GM12878 (cell line): ENCODE data around the gene SLC47A2. TPM values are rescaled to one million over a fixed set of nuclear protein-coding genes. Genes with fewer than 3 reads are reported as not detected.

ENCODE experiments used
- ATAC-seq: fragments of 200-7000 bp; cut with Tn5 transposase; 3 replicates; pipeline ENCODE4 v1.9.1; 2020; ENCODE audit warnings: mild to moderate bottlenecking, moderate library complexity
- BruUV-seq: library from RNA; stranded (reverse); fragments of 400-500 nt; replicated peaks from 2 replicates; lab custom pipeline; 2021; lab: Mats Ljungman, UMichigan
- CTCF ChIA-PET: fragments of 300-600 bp; sonication (Branson Sonifier 250); formaldehyde crosslinking; extraction: SDS; loops from one replicate; lab custom pipeline; 2021; ENCODE audit warnings: inconsistent platforms; lab: Yijun Ruan, JAX
- POLR2A ChIA-PET: fragments of 350-600 bp; formaldehyde crosslinking; extraction: SDS; loops from one replicate; lab custom pipeline; 2021; ENCODE audit warnings: inconsistent platforms; lab: Charles Lee
- RAD21 ChIA-PET: fragments of 300-600 bp; sonication (Branson Sonifier 250); formaldehyde crosslinking; loops from one replicate; lab custom pipeline; 2023; ENCODE audit warnings: antibody characterized with exemption; ENCODE audit not compliant: unreplicated experiment; lab: Charles Lee
- SMC1A ChIA-PET: fragments of 300-600 bp; sonication (Branson Sonifier 250); formaldehyde crosslinking; loops from one replicate; lab custom pipeline; 2023; ENCODE audit not compliant: unreplicated experiment, uncharacterized antibody; lab: Charles Lee
- DNase-seq: peaks from one replicate; pipeline ENCODE4 v3.0.0-alpha.2; 2011; ENCODE audit warnings: low read depth, low spot score
- FAIRE-seq: peaks from 3 replicates; lab custom pipeline; 2011; peaks lifted over from hg19 to GRCh38; lab: Jason Lieb, UNC
- H2AFZ ChIP-seq: 2 replicates; pipeline ENCODE4 v1.6.0; 2011; ENCODE audit warnings: low read depth, low read length, control low read depth; ENCODE audit not compliant: control insufficient read depth
- H3K27ac ChIP-seq: 2 replicates; pipeline ENCODE4 v1.5.1; 2011; ENCODE audit warnings: control low read depth; ENCODE audit not compliant: control insufficient read depth, insufficient read depth
- H3K27me3 ChIP-seq, 2 experiments: replicated peaks in 1 of 2; 2 replicates each; pipeline versions ENCODE4 v1.6.0 to v1.6.1; 2011; ENCODE audit warnings: low read length in 1 of 2; ENCODE audit not compliant: control insufficient read depth in 2 of 2, insufficient read depth in 2 of 2
- H3K36me3 ChIP-seq, 2 experiments: 2 replicates each; pipeline ENCODE4 v1.5.1; 2011; ENCODE audit warnings: low read length in 1 of 2; ENCODE audit not compliant: control insufficient read depth in 2 of 2, insufficient read depth in 2 of 2
- H3K4me1 ChIP-seq: 2 replicates; pipeline ENCODE4 v1.6.1; 2011; ENCODE audit warnings: mild to moderate bottlenecking, low read length, moderate library complexity, mixed read lengths; ENCODE audit not compliant: control insufficient read depth, insufficient read depth
- H3K4me2 ChIP-seq: 2 replicates; pipeline ENCODE4 v1.6.0; 2011; ENCODE audit warnings: control low read depth; ENCODE audit not compliant: control insufficient read depth, insufficient read depth
- H3K4me3 ChIP-seq: fragments of 200-600 bp; sonication (generic); 2 replicates; pipeline ENCODE4 v1.5.1; 2016
- H3K79me2 ChIP-seq: 2 replicates; pipeline ENCODE4 v1.6.0; 2011; ENCODE audit warnings: low read length; ENCODE audit not compliant: control insufficient read depth, insufficient read depth
- H3K9ac ChIP-seq: 2 replicates; pipeline ENCODE4 v1.8.0; 2011; ENCODE audit warnings: low read length, control low read depth, mixed read lengths; ENCODE audit not compliant: control insufficient read depth, insufficient read depth
- H3K9me3 ChIP-seq: replicated peaks from 3 replicates; pipeline ENCODE4 v1.5.1; 2011; ENCODE audit warnings: mild to moderate bottlenecking, low read length; ENCODE audit not compliant: control insufficient read depth, insufficient read depth
- H4K20me1 ChIP-seq: 2 replicates; pipeline ENCODE4 v1.6.0; 2011; ENCODE audit not compliant: control insufficient read depth, insufficient read depth
- GATAD2B ChIP-seq: fragments of 450-650 bp; conservative IDR thresholded peaks from 2 replicates; pipeline ENCODE4 v1.6.1; 2017; ENCODE audit warnings: low read depth, mild to moderate bottlenecking, moderate library complexity
- POU2F2 ChIP-seq: IDR thresholded peaks from 3 replicates; pipeline ENCODE4 v1.6.1; 2011; ENCODE audit warnings: low read depth, mild to moderate bottlenecking, low read length, borderline replicate concordance
- RAD21 ChIP-seq: IDR thresholded peaks from 2 replicates; pipeline ENCODE4 v1.6.1; 2011; ENCODE audit warnings: mild to moderate bottlenecking, low read depth, low read length, moderate library complexity; ENCODE audit not compliant: insufficient read depth
- TCF12 ChIP-seq: IDR thresholded peaks from 2 replicates; pipeline ENCODE4 v1.6.1; 2011; ENCODE audit warnings: low read depth, mild to moderate bottlenecking, low read length
- ZBTB11 ChIP-seq: fragments of 450-650 bp; formaldehyde crosslinking; IDR thresholded peaks from 2 replicates; pipeline ENCODE4 v1.5.0; 2022; ENCODE audit warnings: mild to moderate bottlenecking, missing genetic modification characterization
- WGBS: methylation state at CpG from one replicate; pipeline ENCODE4 v1.1.6; 2016; ENCODE audit warnings: low lambda C conversion rate; ENCODE audit not compliant: insufficient replicate concordance, insufficient coverage; ENCODE audit errors: missing lambda C conversion rate; 5-methylcytosine and 5-hydroxymethylcytosine counted together
- in situ Hi-C: fragments of 300-500 bp; cut with MboI; formaldehyde crosslinking; loops from 9 replicates; pipeline ENCODE4 v1.14.3; 2018; ENCODE audit warnings: mixed read lengths
- intact Hi-C: fragments of 100-400 bp; cut with micrococcal nuclease; formaldehyde crosslinking; loops from one replicate; pipeline ENCODE4 v1.14.2; 2022; ENCODE audit not compliant: unreplicated experiment
- polyA plus RNA-seq, 11 experiments: library from polyadenylated mRNA; depleted of rRNA in 4 of 11; unstranded in 6 of 11; stranded (reverse) in 5 of 11; fragments of >200 nt; fragmentation: Nextera tagmentation in 4 of 11; fragmentation: Illumina TruSeq in 1 of 11; extraction: Ambion mirVana in 4 of 11; extraction: Trizol in 1 of 11; gene quantifications; 1 replicate in 1 of 11; 2 replicates in 10 of 11; pipeline versions ENCODE4 v1.2.1 to v1.2.3, GENCODE V29; 2011 to 2016; ENCODE audit warnings: inconsistent platforms in 2 of 11, missing spikeins in 2 of 11, low read depth in 1 of 11
- total RNA-seq, 4 experiments: library from RNA; depleted of rRNA in 3 of 4; stranded (reverse); fragments of >200 nt in 3 of 4; fragmentation: Illumina TruSeq in 1 of 4; extraction: Trizol in 1 of 4; gene quantifications; 2 replicates each; pipeline versions ENCODE4 v1.2.1 to v1.2.3, GENCODE V29; 2013 to 2021
- TF ChIP-seq, protein P1 (sequence below): fragments of 450-650 bp; IDR thresholded peaks from 2 replicates; pipeline ENCODE4 v1.6.1; 2017; ENCODE audit warnings: borderline replicate concordance
- TF ChIP-seq, protein P2 (sequence below), 3 experiments: IDR thresholded peaks in 2 of 3; conservative IDR thresholded peaks in 1 of 3; 2 replicates each; pipeline ENCODE4 v1.5.1; 2011; ENCODE audit warnings: low read depth in 3 of 3, low read length in 3 of 3, mild to moderate bottlenecking in 3 of 3, control low read depth in 2 of 3, moderate library complexity in 2 of 3, inconsistent platforms in 1 of 3, mixed read lengths in 1 of 3; ENCODE audit not compliant: control insufficient read depth in 2 of 3, insufficient read depth in 1 of 3; ENCODE audit errors: extremely low read depth in 1 of 3

SLC47A2 gene
- total and polyA plus RNA-seq, 10 of the 15 experiments (the other 5 are each of a cell fraction or from before 2014, with no cell fraction given): not detected

DNA sequence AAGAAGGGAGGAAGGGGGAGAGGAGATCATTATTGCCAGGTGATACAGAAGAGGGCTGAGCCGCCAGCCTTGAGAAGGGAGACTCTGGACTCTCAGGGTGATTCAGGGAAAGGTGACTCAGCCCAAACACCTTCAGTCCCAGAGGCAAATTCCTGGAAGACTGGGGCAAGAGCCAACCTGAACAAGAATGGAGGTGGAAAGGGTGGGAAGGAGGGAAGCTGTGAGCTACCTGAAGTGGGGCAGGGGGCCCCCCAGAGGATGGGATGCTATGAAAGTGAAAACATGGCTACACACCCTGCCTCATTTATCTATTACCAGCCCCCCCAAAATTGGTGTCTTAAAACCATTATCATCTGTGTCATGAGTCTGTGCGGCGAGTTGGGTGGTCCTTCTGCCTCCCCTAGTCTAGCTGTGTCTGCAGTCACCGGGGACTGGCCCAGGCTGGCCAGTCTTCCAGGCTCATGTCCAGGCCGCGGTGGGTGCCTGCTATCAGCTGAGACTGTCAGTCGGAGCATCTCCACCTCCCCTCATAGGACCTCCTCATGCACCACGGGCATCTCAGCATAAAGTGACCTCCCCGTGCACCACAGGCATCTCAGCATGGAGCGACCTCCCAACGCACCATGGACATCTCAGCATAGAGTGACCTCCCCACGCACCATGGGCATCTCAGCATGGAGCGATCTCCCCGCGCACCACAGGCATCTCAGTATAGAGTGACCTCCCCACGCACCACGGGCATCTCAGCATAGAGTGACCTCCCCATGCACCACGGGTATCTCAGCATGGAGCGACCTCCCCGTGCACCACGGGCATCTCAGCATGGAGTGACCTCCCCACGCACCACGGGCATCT lies 3.2 kb upstream of the SLC47A2 start (continued):
- TF ChIP-seq ZBTB11 (CRISPR knock-in tag): no peak

DNA sequence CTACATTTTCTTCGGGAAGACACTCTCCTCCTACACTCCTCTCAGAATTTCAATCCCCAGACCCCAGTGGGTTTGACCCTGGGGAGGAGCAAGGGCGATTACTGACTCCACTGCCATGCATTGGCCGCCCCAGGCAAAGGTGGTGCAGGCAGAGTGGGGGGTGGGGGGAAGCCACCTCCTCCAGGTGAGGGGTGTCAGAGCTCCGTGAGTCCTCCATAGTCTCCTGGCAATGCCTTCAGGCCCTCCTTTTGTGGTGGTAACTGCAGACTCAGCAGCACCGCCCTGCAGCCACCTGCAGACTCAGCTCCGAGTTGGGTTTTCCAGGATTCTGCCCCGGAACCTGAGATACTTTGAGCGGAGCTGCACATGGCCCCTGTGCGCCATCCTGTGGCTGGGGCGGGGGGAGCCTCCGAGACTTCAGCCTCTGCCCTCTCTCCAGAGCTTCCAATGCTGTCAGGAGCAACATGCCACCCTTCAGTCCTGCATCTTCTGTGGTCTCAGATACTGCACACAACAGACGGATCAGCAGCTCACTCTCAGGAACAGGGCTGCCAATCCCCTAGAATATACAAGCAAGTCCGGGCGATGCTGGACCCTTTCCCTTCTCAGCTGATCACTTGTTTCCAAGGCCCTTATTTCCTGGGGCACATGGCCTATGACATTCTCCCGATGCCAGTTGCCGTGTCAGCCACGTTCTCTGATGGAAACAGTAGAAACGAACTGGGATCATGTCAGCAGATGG lies 2.4 kb upstream of the SLC47A2 start:
- Histone ChIP-seq H3K36me3 (no peaks in the 10 kb centered on the region), H3K27ac (no peak overlapping the region), H3K4me3 (no peak overlapping the region), H2AFZ (no peak overlapping the region), H3K9me3 (no peaks in the 10 kb centered on the region), H3K4me2 (no peak overlapping the region), H3K9ac (no peak overlapping the region), H3K79me2 (no peaks in the 10 kb centered on the region), H3K27me3 (peaks cover 0 to 2% of the 10 kb centered on the region in 2 experiments; a peak in 1 of 4 replicates), H3K4me1 (no peaks in the 10 kb centered on the region), H4K20me1 (no peaks in the 10 kb centered on the region)
- WGBS: 25% methylated on average over 18 of the region's 18 CpGs
- in situ Hi-C loops (no loop called here), intact Hi-C loops (no loop called here)
- ATAC-seq (no peak), FAIRE-seq (no peak), DNase-seq (no peak)
- CTCF ChIA-PET: interaction anchor here (0.6 to 1.1 kb wide), 2 partner anchors 37 to 203 kb away, joined by 3 read pairs; no protein-coding TSS in a partner anchor
- SMC1A ChIA-PET: interaction anchor here (1.7 kb wide), 1 partner anchor 201 kb away, joined by 4 read pairs; no protein-coding TSS in a partner anchor
- POLR2A ChIA-PET: no interaction called here
- TF ChIP-seq, protein P1, sequence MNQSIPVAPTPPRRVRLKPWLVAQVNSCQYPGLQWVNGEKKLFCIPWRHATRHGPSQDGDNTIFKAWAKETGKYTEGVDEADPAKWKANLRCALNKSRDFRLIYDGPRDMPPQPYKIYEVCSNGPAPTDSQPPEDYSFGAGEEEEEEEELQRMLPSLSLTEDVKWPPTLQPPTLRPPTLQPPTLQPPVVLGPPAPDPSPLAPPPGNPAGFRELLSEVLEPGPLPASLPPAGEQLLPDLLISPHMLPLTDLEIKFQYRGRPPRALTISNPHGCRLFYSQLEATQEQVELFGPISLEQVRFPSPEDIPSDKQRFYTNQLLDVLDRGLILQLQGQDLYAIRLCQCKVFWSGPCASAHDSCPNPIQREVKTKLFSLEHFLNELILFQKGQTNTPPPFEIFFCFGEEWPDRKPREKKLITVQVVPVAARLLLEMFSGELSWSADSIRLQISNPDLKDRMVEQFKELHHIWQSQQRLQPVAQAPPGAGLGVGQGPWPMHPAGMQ: no peak
- TF ChIP-seq, protein P2, sequence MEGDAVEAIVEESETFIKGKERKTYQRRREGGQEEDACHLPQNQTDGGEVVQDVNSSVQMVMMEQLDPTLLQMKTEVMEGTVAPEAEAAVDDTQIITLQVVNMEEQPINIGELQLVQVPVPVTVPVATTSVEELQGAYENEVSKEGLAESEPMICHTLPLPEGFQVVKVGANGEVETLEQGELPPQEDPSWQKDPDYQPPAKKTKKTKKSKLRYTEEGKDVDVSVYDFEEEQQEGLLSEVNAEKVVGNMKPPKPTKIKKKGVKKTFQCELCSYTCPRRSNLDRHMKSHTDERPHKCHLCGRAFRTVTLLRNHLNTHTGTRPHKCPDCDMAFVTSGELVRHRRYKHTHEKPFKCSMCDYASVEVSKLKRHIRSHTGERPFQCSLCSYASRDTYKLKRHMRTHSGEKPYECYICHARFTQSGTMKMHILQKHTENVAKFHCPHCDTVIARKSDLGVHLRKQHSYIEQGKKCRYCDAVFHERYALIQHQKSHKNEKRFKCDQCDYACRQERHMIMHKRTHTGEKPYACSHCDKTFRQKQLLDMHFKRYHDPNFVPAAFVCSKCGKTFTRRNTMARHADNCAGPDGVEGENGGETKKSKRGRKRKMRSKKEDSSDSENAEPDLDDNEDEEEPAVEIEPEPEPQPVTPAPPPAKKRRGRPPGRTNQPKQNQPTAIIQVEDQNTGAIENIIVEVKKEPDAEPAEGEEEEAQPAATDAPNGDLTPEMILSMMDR (IDR thresholded peaks at IDR 0.05 in 2 of 3, conservative IDR thresholded peaks at IDR 0.05 in 1 of 3; ENCODE audit: control insufficient read depth in 2 of 3, extremely low read depth in 1 of 3, insufficient read depth in 1 of 3, low read depth in 3 of 3, low read length in 3 of 3): peak in 2 of 3 experiments; percentile 13 to 15; a peak in 2 of 6 replicates
- TF ChIP-seq RAD21 (peak; percentile 23; the same call in 1 of the 2 replicates), POU2F2 (no peak), TCF12 (no peak), GATAD2B (no peak)
- RAD21 ChIA-PET: no interaction called here
- BruUV-seq: no TSS peak
